Lung (tissue), 12 donors: ENCODE measurements around the gene TOM1. TPM values are rescaled to one million over a fixed set of nuclear protein-coding genes. Genes with fewer than 3 reads are reported as not detected.

Experiments
- ATAC-seq: fragments of 200-7000 bp; cut with Tn5 transposase; one replicate; pipeline ENCODE4 v1.9.1; 2020; ENCODE audit warnings: moderate number of reproducible peaks; ENCODE audit not compliant: insufficient read depth, low FRiP score
- DNase-seq, 3 donors: peaks; one replicate each; pipeline ENCODE4 v3.0.0-alpha.2; 2013 to 2017
- H3K27ac ChIP-seq, 2 donors: one replicate each; pipeline ENCODE4 v1.5.1; 2013; ENCODE audit warnings: mild to moderate bottlenecking in 2 of 2, moderate library complexity in 2 of 2, control low read depth in 1 of 2, inconsistent platforms in 1 of 2, low read depth in 1 of 2, low read length in 1 of 2
- H3K27me3 ChIP-seq, 3 donors: one replicate each; pipeline ENCODE4 v1.5.1; 2013; ENCODE audit warnings: low read length in 2 of 3; ENCODE audit not compliant: control insufficient read depth in 3 of 3, insufficient read depth in 3 of 3
- H3K36me3 ChIP-seq, 4 donors: one replicate each; pipeline ENCODE4 v1.5.1; 2013; ENCODE audit warnings: low read length in 4 of 4, mild to moderate bottlenecking in 1 of 4, moderate library complexity in 1 of 4; ENCODE audit not compliant: control insufficient read depth in 4 of 4, insufficient read depth in 4 of 4
- H3K4me1 ChIP-seq, 5 donors: one replicate each; pipeline ENCODE4 v1.5.1; 2013; ENCODE audit warnings: low read length in 5 of 5, mild to moderate bottlenecking in 2 of 5, moderate library complexity in 1 of 5; ENCODE audit not compliant: control insufficient read depth in 5 of 5, insufficient read depth in 5 of 5
- H3K4me3 ChIP-seq: one replicate; pipeline ENCODE4 v1.5.1; 2013; ENCODE audit warnings: mild to moderate bottlenecking, control low read depth, moderate library complexity
- H3K9ac ChIP-seq, 2 donors: one replicate each; pipeline ENCODE4 v1.5.1; 2013; ENCODE audit warnings: low read length in 2 of 2, control low read depth in 1 of 2; ENCODE audit not compliant: insufficient read depth in 1 of 2
- H3K9me3 ChIP-seq, 4 donors: one replicate each; pipeline ENCODE4 v1.5.1; 2013; ENCODE audit warnings: low read length in 3 of 4, mild to moderate bottlenecking in 1 of 4, moderate library complexity in 1 of 4; ENCODE audit not compliant: control insufficient read depth in 4 of 4, insufficient read depth in 3 of 4
- CTCF ChIP-seq: IDR thresholded peaks from 2 replicates; pipeline ENCODE4 v1.5.1; 2012; ENCODE audit warnings: mild to moderate bottlenecking; ENCODE audit errors: control extremely low read depth, extremely low read depth
- WGBS, 2 donors: extraction: QIAGEN DNeasy Blood & Tissue Kit; methylation state at CpG; one replicate each; pipeline ENCODE4 v1.1.7; 2013; 5-methylcytosine and 5-hydroxymethylcytosine counted together
- polyA plus RNA-seq, 2 donors: library from polyadenylated mRNA; stranded (reverse); fragments of 200-250 nt; gene quantifications; one replicate each; pipeline ENCODE4 v1.2.1, GENCODE V29; 2013
- total RNA-seq, 2 donors: library from RNA; depleted of rRNA in 1 of 2; stranded (reverse); fragments of >200 nt in 1 of 2; gene quantifications; one replicate each; pipeline ENCODE4 v1.2.1, GENCODE V29; 2014 to 2021
- donor health status: control.
- donor health status: control.
- donor health status: Bipolar disorder and iron deficiency.
- donor health status: healthy.
- donor health status: DM: yes; HTN: yes; CAD: no.

Gene TOM1
- total and polyA plus RNA-seq, 4 donors: 53.4 to 131 (median 72.6) TPM

GRCh38 chr22:35257002-35257320 lies 42.7 kb upstream of the TOM1 start:
- Histone ChIP-seq H3K36me3 (peaks cover 0 to 4% (median 0%) of the 10 kb centered on the region in 4 donors), H3K9ac (peak overlapping the region; percentile 59 to 85), H3K4me3 (peak overlapping the region; percentile 6), H3K9me3 (no peaks in the 10 kb centered on the region), H3K27ac (peak overlapping the region in 1 of 2 donors; percentile 91), H3K27me3 (no peaks in the 10 kb centered on the region), H3K4me1 (peaks cover 0 to 21% (median 7%) of the 10 kb centered on the region in 5 donors)
- WGBS, 2 donors: 1 to 2% methylated on average over 3 of the region's 3 CpGs
- no peak for TF ChIP-seq CTCF
- DNase-seq (no peak), ATAC-seq (no peak)

- ATAC-seq: peak; percentile 95
- TF ChIP-seq CTCF: no peak
- peak; percentile 91 to 95 (median 94) for DNase-seq
- peak within 1 kb of the TSS; percentile 85 to 94 for H3K9ac ChIP-seq
- WGBS, 2 donors: 0 to 1% methylated on average over 69 to 84 of the region's 84 CpGs
- peak within 1 kb of the TSS; percentile 75 for H3K4me3 ChIP-seq
- no peaks in the 10 kb centered on the region for H3K27me3 ChIP-seq
- H3K36me3 ChIP-seq: peaks cover 1 to 4% (median 3%) of the 10 kb centered on the region in 4 donors
- H3K27ac ChIP-seq: peak within 1 kb of the TSS; percentile 82 to 91
- H3K9me3 ChIP-seq: no peaks in the 10 kb centered on the region
- peaks cover 0 to 21% (median 7%) of the 10 kb centered on the region in 5 donors for H3K4me1 ChIP-seq
Measured at GRCh38 chr22:35257321-35258190, 42.1 kb upstream of the TOM1 start, which contains the start of gene HMGXB4. TSS of gene HMGXB4 (plus strand) at chr22:35257493. CDS start at chr22:35262391, 4,898 bp downstream.

- H3K4me1 ChIP-seq: peaks cover 0 to 21% (median 7%) of the 10 kb centered on the region in 5 donors
- peak overlapping the region; percentile 33 to 91 for H3K27ac ChIP-seq
- WGBS, 2 donors: 41 to 47% methylated on average over 23 of the region's 23 CpGs
- no peaks in the 10 kb centered on the region for H3K27me3 ChIP-seq
- TF ChIP-seq CTCF: no peak
- no peak for ATAC-seq
- peaks cover 4 to 7% (median 5%) of the 10 kb centered on the region in 4 donors for H3K36me3 ChIP-seq
- peak overlapping the region; percentile 75 for H3K4me3 ChIP-seq
- H3K9ac ChIP-seq: peak overlapping the region; percentile 85 to 94
- peak; percentile 50 to 69 (median 66) for DNase-seq
- no peaks in the 10 kb centered on the region for H3K9me3 ChIP-seq
Measured at GRCh38 chr22:35258191-35258988, 41.3 kb upstream of the TOM1 start.
